SK-N-SH (cell line): Measurements from ENCODE around the gene STRBP. TPM values are rescaled to one million over a fixed set of nuclear protein-coding genes. Genes with fewer than 3 reads are reported as not detected.

Source experiments
- CTCF ChIA-PET: fragments of 300-600, 350-600 bp; formaldehyde crosslinking; extraction: SDS; loops from one replicate; lab custom pipeline; 2021; lab: Yijun Ruan, JAX
- POLR2A ChIA-PET: fragments of 350-600 bp; sonication (Branson Sonifier 250); formaldehyde crosslinking; extraction: SDS; loops from one replicate; lab custom pipeline; 2020; ENCODE audit warnings: antibody characterized with exemption, inconsistent platforms; lab: Yijun Ruan, JAX
- DNase-seq: peaks from one replicate; pipeline ENCODE4 v3.0.0; 2012
- H2AFZ ChIP-seq: fragments of 200-600 bp; sonication (generic); 2 replicates; pipeline ENCODE4 v1.8.1; 2016; ENCODE audit warnings: antibody characterized with exemption, mild to moderate bottlenecking, low read depth
- H3F3A ChIP-seq: fragments of 200-600 bp; sonication (generic); replicated peaks from 2 replicates; pipeline ENCODE3; 2016; ENCODE audit warnings: antibody characterized with exemption, mild to moderate bottlenecking; ENCODE audit not compliant: insufficient read depth
- H3K27ac ChIP-seq, 2 experiments: fragments of 200-500 bp in 1 of 2; fragments of 200-600 bp in 1 of 2; sonication (Bioruptor generic) in 1 of 2; sonication (generic), shearing (Covaris generic) in 1 of 2; 2 replicates each; pipeline versions ENCODE4 v1.5.1 to v1.6.1; 2014 to 2016; ENCODE audit warnings: low read depth in 2 of 2, inconsistent platforms in 1 of 2, low read length in 1 of 2, mild to moderate bottlenecking in 1 of 2, mixed read lengths in 1 of 2
- H3K27me3 ChIP-seq: fragments of 200-600 bp; sonication (generic), shearing (Covaris generic); 2 replicates; pipeline ENCODE4 v1.6.1; 2016; ENCODE audit warnings: mixed run types; ENCODE audit not compliant: insufficient read depth
- H3K36me3 ChIP-seq, 2 experiments: fragments of 200-500 bp in 1 of 2; fragments of 200-600 bp in 1 of 2; sonication (Bioruptor generic) in 1 of 2; sonication (generic) in 1 of 2; replicated peaks in 1 of 2; 2 replicates each; pipeline versions ENCODE3 to v1.5.1; 2014 to 2016; ENCODE audit warnings: low read length in 1 of 2, mild to moderate bottlenecking in 1 of 2; ENCODE audit not compliant: insufficient read depth in 2 of 2, control insufficient read depth in 1 of 2
- H3K4me1 ChIP-seq, 2 experiments: fragments of 200-500 bp in 1 of 2; fragments of 200-600 bp in 1 of 2; sonication (Bioruptor generic) in 1 of 2; sonication (generic), shearing (Covaris generic) in 1 of 2; 2 replicates each; pipeline versions ENCODE4 v1.5.1 to v1.6.1; 2014 to 2016; ENCODE audit warnings: low read depth in 1 of 2, low read length in 1 of 2, mixed run types in 1 of 2; ENCODE audit not compliant: insufficient read depth in 2 of 2, control insufficient read depth in 1 of 2
- H3K4me2 ChIP-seq: fragments of 200-600 bp; sonication (generic), shearing (Covaris generic); 2 replicates; pipeline ENCODE4 v1.6.1; 2017; ENCODE audit warnings: mixed run types
- H3K4me3 ChIP-seq, 2 experiments: fragments of 200-500 bp in 1 of 2; fragments of 200-600 bp in 1 of 2; sonication (Bioruptor generic) in 1 of 2; sonication (generic), shearing (Covaris generic) in 1 of 2; 2 replicates each; pipeline versions ENCODE4 v1.5.1 to v1.8.1; 2014 to 2016; ENCODE audit warnings: low read depth in 2 of 2, inconsistent platforms in 1 of 2, low read length in 1 of 2, mild to moderate bottlenecking in 1 of 2, mixed read lengths in 1 of 2, moderate library complexity in 1 of 2
- H3K79me2 ChIP-seq: fragments of 200-600 bp; sonication (generic); 2 replicates; pipeline ENCODE4 v1.8.1; 2017; ENCODE audit warnings: mild to moderate bottlenecking; ENCODE audit not compliant: insufficient read depth
- H3K9ac ChIP-seq: fragments of 200-600 bp; sonication (generic); 2 replicates; pipeline ENCODE4 v1.6.1; 2017; ENCODE audit warnings: mixed run types
- H3K9me2 ChIP-seq: fragments of 200-600 bp; sonication (generic); 2 replicates; pipeline ENCODE4 v1.6.1; 2017; ENCODE audit warnings: mixed run types
- H3K9me3 ChIP-seq: fragments of 200-600 bp; sonication (generic); 2 replicates; pipeline ENCODE4 v1.6.1; 2017; ENCODE audit warnings: mixed run types, mild to moderate bottlenecking, moderate library complexity
- H4K20me1 ChIP-seq: fragments of 200-600 bp; sonication (generic); 2 replicates; pipeline ENCODE4 v1.6.1; 2017; ENCODE audit warnings: mild to moderate bottlenecking, mixed run types; ENCODE audit not compliant: insufficient read depth
- FOSL2 ChIP-seq: IDR thresholded peaks from 2 replicates; pipeline ENCODE4 v1.4.0; 2012; ENCODE audit warnings: low read depth, mild to moderate bottlenecking, moderate library complexity, borderline replicate concordance
- FOXJ3 ChIP-seq: sonication (generic); formaldehyde crosslinking; IDR thresholded peaks from 2 replicates; pipeline ENCODE4 v1.5.1; 2020; ENCODE audit warnings: mild to moderate bottlenecking, missing genetic modification reagents
- GABPA ChIP-seq: IDR thresholded peaks from 2 replicates; pipeline ENCODE4 v1.4.0; 2012; ENCODE audit warnings: low read depth, mild to moderate bottlenecking
- MAX ChIP-seq: IDR thresholded peaks from 2 replicates; pipeline ENCODE4 v1.4.0; 2012; ENCODE audit warnings: low read depth
- MXI1 ChIP-seq: IDR thresholded peaks from 2 replicates; pipeline ENCODE4 v1.6.1; 2012; ENCODE audit warnings: mild to moderate bottlenecking, low read depth, low read length, improper control_type of control experiment
- NRF1 ChIP-seq: IDR thresholded peaks from 2 replicates; pipeline ENCODE4 v1.6.1; 2012; ENCODE audit warnings: low read depth, mild to moderate bottlenecking, low read length
- POLR2AphosphoS5 ChIP-seq: IDR thresholded peaks from 2 replicates; pipeline ENCODE4 v1.6.1; 2012; ENCODE audit warnings: low read depth, low read length
- RFX5 ChIP-seq: IDR thresholded peaks from 2 replicates; pipeline ENCODE4 v1.6.1; 2012; ENCODE audit warnings: mild to moderate bottlenecking, improper control_type of control experiment, low read length
- RXRA ChIP-seq: IDR thresholded peaks from 2 replicates; pipeline ENCODE4 v1.4.0; 2012; ENCODE audit warnings: low read depth, mild to moderate bottlenecking, borderline replicate concordance
- TCF12 ChIP-seq: IDR thresholded peaks from 2 replicates; pipeline ENCODE4 v1.4.0; 2012
- TEAD4 ChIP-seq: IDR thresholded peaks from 2 replicates; pipeline ENCODE4 v1.4.0; 2012; ENCODE audit warnings: mild to moderate bottlenecking, borderline replicate concordance; ENCODE audit not compliant: insufficient read depth
- YY1 ChIP-seq: IDR thresholded peaks from 2 replicates; pipeline ENCODE4 v1.4.0; 2012; ENCODE audit warnings: low read depth, mild to moderate bottlenecking
- ZBTB33 ChIP-seq: IDR thresholded peaks from 2 replicates; pipeline ENCODE4 v1.4.0; 2012; ENCODE audit warnings: low read depth, borderline replicate concordance
- WGBS: methylation state at CpG from one replicate; pipeline ENCODE4 v1.1.6; 2017; ENCODE audit warnings: low lambda C conversion rate; 5-methylcytosine and 5-hydroxymethylcytosine counted together
- polyA plus RNA-seq, 3 experiments: library from polyadenylated mRNA; depleted of rRNA; stranded (reverse); fragments of >200 nt; gene quantifications; 2 replicates each; pipeline ENCODE4 v1.2.3, GENCODE V29; 2012
- TF ChIP-seq, protein P1 (sequence below): IDR thresholded peaks from 2 replicates; pipeline ENCODE4 v1.6.1; 2012; ENCODE audit warnings: mild to moderate bottlenecking, low read depth, low read length, moderate library complexity

STRBP gene
- polyA plus RNA-seq, 1 of the 3 experiments (the other 2 are of a cell fraction), result 5.9 TPM

DNA sequence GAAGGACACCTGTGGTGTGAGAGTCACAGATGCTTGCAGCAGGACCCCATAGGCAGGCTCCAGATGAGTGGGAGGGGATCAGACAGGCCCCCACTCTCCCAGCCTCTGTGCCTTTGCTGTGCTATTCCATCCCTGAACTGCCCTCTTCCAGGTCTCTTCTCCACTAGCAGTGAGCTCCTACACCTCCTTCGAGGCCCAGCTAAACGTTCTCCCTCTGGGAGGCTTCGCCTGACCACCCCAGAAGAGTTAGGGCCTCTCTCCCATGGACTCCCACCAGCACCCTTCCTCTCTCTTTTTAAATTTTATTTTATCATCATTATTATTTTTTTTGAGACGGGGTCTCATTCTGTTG is 35.9 kb upstream of the STRBP start:
- Histone ChIP-seq H3K36me3 (no peaks in the 10 kb centered on the region), H3F3A (no peaks in the 10 kb centered on the region), H3K4me3 (no peak overlapping the region), H3K9me3 (no peaks in the 10 kb centered on the region), H3K27ac (no peak overlapping the region), H3K4me2 (no peak overlapping the region), H3K27me3 (no peaks in the 10 kb centered on the region), H4K20me1 (no peaks in the 10 kb centered on the region), H3K9ac (no peak overlapping the region), H3K4me1 (peaks cover 0 to 9% of the 10 kb centered on the region in 2 experiments; a peak in 2 of 4 replicates), H2AFZ (no peak overlapping the region), H3K79me2 (no peaks in the 10 kb centered on the region), H3K9me2 (no peaks in the 10 kb centered on the region)
- WGBS, result 69% methylated on average over 4 of the region's 4 CpGs
- TF ChIP-seq FOXJ3 (CRISPR knock-in tag) (no peak), ZBTB33 (no peak), NRF1 (no peak), TCF12 (no peak), YY1 (no peak), MAX (no peak), TEAD4 (no peak), GABPA (no peak), RFX5 (no peak), POLR2AphosphoS5 (no peak), RXRA (no peak), MXI1 (no peak), FOSL2 (no peak)
- TF ChIP-seq, protein P1, sequence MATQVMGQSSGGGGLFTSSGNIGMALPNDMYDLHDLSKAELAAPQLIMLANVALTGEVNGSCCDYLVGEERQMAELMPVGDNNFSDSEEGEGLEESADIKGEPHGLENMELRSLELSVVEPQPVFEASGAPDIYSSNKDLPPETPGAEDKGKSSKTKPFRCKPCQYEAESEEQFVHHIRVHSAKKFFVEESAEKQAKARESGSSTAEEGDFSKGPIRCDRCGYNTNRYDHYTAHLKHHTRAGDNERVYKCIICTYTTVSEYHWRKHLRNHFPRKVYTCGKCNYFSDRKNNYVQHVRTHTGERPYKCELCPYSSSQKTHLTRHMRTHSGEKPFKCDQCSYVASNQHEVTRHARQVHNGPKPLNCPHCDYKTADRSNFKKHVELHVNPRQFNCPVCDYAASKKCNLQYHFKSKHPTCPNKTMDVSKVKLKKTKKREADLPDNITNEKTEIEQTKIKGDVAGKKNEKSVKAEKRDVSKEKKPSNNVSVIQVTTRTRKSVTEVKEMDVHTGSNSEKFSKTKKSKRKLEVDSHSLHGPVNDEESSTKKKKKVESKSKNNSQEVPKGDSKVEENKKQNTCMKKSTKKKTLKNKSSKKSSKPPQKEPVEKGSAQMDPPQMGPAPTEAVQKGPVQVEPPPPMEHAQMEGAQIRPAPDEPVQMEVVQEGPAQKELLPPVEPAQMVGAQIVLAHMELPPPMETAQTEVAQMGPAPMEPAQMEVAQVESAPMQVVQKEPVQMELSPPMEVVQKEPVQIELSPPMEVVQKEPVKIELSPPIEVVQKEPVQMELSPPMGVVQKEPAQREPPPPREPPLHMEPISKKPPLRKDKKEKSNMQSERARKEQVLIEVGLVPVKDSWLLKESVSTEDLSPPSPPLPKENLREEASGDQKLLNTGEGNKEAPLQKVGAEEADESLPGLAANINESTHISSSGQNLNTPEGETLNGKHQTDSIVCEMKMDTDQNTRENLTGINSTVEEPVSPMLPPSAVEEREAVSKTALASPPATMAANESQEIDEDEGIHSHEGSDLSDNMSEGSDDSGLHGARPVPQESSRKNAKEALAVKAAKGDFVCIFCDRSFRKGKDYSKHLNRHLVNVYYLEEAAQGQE, result no peak
- ChIA-PET POLR2A (no interaction called here), CTCF (no interaction called here)
- no peak for DNase-seq
